IPS-NIHi7 (cell line): ENCODE data around the gene MPI.

ENCODE experiments used
- DNase-seq: peaks from one replicate; pipeline ENCODE4 v3.0.0; 2012; ENCODE audit warnings: mixed read lengths; ENCODE audit errors: extremely low spot score

MPI gene

GRCh38 chr15:74933573-74933972 lies 43.7 kb downstream of the MPI start:
- DNase-seq = no peak

- peak; percentile 29 for DNase-seq
Observed at GRCh38 chr15:74935193-74935592, 45.4 kb downstream of the MPI start.

- DNase-seq = no peak
Observed at GRCh38 chr15:74937272-74937589, 47.4 kb downstream of the MPI start.

- peak; percentile 94 for DNase-seq
Observed at GRCh38 chr15:74937590-74938371, 47.9 kb downstream of the MPI start, which contains the start of gene COX5A. Gene COX5A, minus strand, starts transcription at chr15:74938073. Its CDS starts 59 bp downstream, at chr15:74938014.

- peak; percentile 81 for DNase-seq
Observed at GRCh38 chr15:74950078-74950908, 60.5 kb downstream of the MPI start.

GRCh38 chr15:74951006-74951405 lies 61.2 kb downstream of the MPI start:
- no peak for DNase-seq
